ENCODE data around the gene MYL3.

DNA sequence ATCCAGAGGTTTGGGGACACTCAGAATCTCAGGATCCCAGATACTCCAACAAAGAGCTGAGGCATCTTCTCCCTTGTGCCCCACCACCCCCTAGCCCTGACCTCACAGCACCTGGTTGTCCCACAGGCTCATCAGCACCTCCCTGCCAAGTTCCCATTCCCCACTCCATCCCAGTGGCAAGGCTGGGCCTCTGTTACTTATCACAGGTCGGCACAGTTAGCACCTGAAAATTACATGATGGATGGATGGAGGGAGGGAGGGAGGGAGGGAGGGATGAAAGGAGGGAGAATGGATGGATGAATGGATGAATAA lies 12.8 kb downstream of the MYL3 start:
- TF ChIP-seq, protein P1, sequence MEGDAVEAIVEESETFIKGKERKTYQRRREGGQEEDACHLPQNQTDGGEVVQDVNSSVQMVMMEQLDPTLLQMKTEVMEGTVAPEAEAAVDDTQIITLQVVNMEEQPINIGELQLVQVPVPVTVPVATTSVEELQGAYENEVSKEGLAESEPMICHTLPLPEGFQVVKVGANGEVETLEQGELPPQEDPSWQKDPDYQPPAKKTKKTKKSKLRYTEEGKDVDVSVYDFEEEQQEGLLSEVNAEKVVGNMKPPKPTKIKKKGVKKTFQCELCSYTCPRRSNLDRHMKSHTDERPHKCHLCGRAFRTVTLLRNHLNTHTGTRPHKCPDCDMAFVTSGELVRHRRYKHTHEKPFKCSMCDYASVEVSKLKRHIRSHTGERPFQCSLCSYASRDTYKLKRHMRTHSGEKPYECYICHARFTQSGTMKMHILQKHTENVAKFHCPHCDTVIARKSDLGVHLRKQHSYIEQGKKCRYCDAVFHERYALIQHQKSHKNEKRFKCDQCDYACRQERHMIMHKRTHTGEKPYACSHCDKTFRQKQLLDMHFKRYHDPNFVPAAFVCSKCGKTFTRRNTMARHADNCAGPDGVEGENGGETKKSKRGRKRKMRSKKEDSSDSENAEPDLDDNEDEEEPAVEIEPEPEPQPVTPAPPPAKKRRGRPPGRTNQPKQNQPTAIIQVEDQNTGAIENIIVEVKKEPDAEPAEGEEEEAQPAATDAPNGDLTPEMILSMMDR (IDR thresholded peaks at IDR 0.05): no peak
- TF ChIP-seq, protein P2, sequence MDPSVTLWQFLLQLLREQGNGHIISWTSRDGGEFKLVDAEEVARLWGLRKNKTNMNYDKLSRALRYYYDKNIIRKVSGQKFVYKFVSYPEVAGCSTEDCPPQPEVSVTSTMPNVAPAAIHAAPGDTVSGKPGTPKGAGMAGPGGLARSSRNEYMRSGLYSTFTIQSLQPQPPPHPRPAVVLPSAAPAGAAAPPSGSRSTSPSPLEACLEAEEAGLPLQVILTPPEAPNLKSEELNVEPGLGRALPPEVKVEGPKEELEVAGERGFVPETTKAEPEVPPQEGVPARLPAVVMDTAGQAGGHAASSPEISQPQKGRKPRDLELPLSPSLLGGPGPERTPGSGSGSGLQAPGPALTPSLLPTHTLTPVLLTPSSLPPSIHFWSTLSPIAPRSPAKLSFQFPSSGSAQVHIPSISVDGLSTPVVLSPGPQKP (IDR thresholded peaks at IDR 0.05; ENCODE audit: low read depth, low read length): no peak
- TF ChIP-seq NFE2L2 (conservative IDR thresholded peaks at IDR 0.05; ENCODE audit: low read length) (no peak), MAX (IDR thresholded peaks at IDR 0.05) (no peak), RAD21 (conservative IDR thresholded peaks at IDR 0.05 in 1 of 2, IDR thresholded peaks at IDR 0.05 in 1 of 2) (no peak), CBX8 (IDR thresholded peaks at IDR 0.05) (no peak), FOXS1 (CRISPR knock-in tag; IDR thresholded peaks at IDR 0.05) (no peak), POLR2A (IDR thresholded peaks at IDR 0.05; ENCODE audit: low read length) (no peak), RFX5 (IDR thresholded peaks at IDR 0.05) (no peak)
- TF ChIP-seq, protein P3, sequence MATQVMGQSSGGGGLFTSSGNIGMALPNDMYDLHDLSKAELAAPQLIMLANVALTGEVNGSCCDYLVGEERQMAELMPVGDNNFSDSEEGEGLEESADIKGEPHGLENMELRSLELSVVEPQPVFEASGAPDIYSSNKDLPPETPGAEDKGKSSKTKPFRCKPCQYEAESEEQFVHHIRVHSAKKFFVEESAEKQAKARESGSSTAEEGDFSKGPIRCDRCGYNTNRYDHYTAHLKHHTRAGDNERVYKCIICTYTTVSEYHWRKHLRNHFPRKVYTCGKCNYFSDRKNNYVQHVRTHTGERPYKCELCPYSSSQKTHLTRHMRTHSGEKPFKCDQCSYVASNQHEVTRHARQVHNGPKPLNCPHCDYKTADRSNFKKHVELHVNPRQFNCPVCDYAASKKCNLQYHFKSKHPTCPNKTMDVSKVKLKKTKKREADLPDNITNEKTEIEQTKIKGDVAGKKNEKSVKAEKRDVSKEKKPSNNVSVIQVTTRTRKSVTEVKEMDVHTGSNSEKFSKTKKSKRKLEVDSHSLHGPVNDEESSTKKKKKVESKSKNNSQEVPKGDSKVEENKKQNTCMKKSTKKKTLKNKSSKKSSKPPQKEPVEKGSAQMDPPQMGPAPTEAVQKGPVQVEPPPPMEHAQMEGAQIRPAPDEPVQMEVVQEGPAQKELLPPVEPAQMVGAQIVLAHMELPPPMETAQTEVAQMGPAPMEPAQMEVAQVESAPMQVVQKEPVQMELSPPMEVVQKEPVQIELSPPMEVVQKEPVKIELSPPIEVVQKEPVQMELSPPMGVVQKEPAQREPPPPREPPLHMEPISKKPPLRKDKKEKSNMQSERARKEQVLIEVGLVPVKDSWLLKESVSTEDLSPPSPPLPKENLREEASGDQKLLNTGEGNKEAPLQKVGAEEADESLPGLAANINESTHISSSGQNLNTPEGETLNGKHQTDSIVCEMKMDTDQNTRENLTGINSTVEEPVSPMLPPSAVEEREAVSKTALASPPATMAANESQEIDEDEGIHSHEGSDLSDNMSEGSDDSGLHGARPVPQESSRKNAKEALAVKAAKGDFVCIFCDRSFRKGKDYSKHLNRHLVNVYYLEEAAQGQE (IDR thresholded peaks at IDR 0.05): no peak

Measured in A549 (cell line).